ENCODE results near the gene OR52N2. TPM values are rescaled to one million over a fixed set of nuclear protein-coding genes. Genes with fewer than 3 reads are reported as not detected.

The OR52N2 gene
- total and polyA plus RNA-seq, 9 of the 15 experiments (the other 6 are each of a cell fraction or from before 2014, with no cell fraction given), result not detected

DNA sequence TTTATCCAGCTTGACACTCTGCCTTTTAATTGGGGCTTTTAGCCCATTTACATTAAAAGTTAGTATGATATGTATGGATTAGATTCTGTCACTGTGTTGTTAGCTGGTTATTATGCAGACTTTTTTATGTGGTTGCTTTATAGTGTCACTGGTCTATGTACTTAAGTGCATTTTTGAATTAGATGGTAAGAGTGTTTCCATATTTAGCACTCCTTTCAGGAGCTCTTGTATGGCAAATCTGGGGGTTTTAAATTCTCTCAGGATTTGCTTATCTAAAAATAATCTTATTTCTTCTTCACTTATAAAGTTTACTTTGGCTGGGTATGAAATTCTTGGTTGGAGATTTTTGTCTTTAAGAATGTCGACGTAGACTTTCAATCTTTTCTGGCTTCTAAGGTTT lies 29.0 kb downstream of the OR52N2 start:
- intact Hi-C loops (cut with micrococcal nuclease), result no loop called here
- DNase-seq (ENCODE audit: extremely low read depth in 1 of 4, low spot score in 3 of 4), result no peak
- ChIA-PET POLR2A (interaction anchor here (0.9 kb wide), 1 partner anchor 9 kb away, joined by 3 read pairs; no protein-coding TSS in a partner anchor), CTCF (ENCODE audit: low intra/inter-chr PET ratio) (no interaction called here)
- H4K20me1 ChIP-seq (replicated peaks; ENCODE audit: control insufficient read depth, insufficient read depth, low read length), result no peaks in the 10 kb centered on the region
- H3K79me2 ChIP-seq (ENCODE audit: control insufficient read depth, insufficient read depth, low read length), result no peaks in the 10 kb centered on the region
- no peaks in the 10 kb centered on the region for H3K36me3 ChIP-seq (ENCODE audit: control insufficient read depth, insufficient read depth, low read length)
- no peaks in the 10 kb centered on the region for H3K9me1 ChIP-seq (ENCODE audit: control insufficient read depth, insufficient read depth, low read length)
- H3K27ac ChIP-seq (ENCODE audit: extremely low read depth, low read depth, low read length), result no peak overlapping the region
- no peak overlapping the region for H3K4me3 ChIP-seq
- no TSS peak for BruUV-seq (replicated peaks)
- no peaks in the 10 kb centered on the region for H3K4me1 ChIP-seq (replicated peaks in 1 of 2; ENCODE audit: control insufficient read depth in 2 of 2, insufficient read depth in 2 of 2, low read length in 2 of 2)
- ATAC-seq, result no peak
- no peak overlapping the region for H3K9ac ChIP-seq (ENCODE audit: insufficient read depth in 1 of 2, low read depth in 2 of 2, low read length in 2 of 2)
- FAIRE-seq, result no peak
- H3K9me3 ChIP-seq (replicated peaks; ENCODE audit: control insufficient read depth, insufficient read depth, low read depth, low read length), result no peaks in the 10 kb centered on the region
- H3K4me2 ChIP-seq (ENCODE audit: insufficient read depth, low read length), result no peak overlapping the region
- H2AFZ ChIP-seq (ENCODE audit: low read depth, low read length), result no peak overlapping the region
- H3K27me3 ChIP-seq (ENCODE audit: control insufficient read depth in 2 of 2, insufficient read depth in 2 of 2, low read length in 2 of 2), result no peaks in the 10 kb centered on the region
- in situ Hi-C loops (cut with MboI), result no loop called here
- 0% methylated on average over 2 of the region's 2 CpGs for WGBS (ENCODE audit: insufficient coverage, low coverage, missing lambda C conversion rate)
- no peak for TF ChIP-seq KAT2B (IDR thresholded peaks at IDR 0.05; ENCODE audit: low read depth, low read length)
- no peak for TF ChIP-seq HEY1 (CRISPR knock-in tag; IDR thresholded peaks at IDR 0.05; ENCODE audit: borderline replicate concordance)
- TF ChIP-seq, protein P1, sequence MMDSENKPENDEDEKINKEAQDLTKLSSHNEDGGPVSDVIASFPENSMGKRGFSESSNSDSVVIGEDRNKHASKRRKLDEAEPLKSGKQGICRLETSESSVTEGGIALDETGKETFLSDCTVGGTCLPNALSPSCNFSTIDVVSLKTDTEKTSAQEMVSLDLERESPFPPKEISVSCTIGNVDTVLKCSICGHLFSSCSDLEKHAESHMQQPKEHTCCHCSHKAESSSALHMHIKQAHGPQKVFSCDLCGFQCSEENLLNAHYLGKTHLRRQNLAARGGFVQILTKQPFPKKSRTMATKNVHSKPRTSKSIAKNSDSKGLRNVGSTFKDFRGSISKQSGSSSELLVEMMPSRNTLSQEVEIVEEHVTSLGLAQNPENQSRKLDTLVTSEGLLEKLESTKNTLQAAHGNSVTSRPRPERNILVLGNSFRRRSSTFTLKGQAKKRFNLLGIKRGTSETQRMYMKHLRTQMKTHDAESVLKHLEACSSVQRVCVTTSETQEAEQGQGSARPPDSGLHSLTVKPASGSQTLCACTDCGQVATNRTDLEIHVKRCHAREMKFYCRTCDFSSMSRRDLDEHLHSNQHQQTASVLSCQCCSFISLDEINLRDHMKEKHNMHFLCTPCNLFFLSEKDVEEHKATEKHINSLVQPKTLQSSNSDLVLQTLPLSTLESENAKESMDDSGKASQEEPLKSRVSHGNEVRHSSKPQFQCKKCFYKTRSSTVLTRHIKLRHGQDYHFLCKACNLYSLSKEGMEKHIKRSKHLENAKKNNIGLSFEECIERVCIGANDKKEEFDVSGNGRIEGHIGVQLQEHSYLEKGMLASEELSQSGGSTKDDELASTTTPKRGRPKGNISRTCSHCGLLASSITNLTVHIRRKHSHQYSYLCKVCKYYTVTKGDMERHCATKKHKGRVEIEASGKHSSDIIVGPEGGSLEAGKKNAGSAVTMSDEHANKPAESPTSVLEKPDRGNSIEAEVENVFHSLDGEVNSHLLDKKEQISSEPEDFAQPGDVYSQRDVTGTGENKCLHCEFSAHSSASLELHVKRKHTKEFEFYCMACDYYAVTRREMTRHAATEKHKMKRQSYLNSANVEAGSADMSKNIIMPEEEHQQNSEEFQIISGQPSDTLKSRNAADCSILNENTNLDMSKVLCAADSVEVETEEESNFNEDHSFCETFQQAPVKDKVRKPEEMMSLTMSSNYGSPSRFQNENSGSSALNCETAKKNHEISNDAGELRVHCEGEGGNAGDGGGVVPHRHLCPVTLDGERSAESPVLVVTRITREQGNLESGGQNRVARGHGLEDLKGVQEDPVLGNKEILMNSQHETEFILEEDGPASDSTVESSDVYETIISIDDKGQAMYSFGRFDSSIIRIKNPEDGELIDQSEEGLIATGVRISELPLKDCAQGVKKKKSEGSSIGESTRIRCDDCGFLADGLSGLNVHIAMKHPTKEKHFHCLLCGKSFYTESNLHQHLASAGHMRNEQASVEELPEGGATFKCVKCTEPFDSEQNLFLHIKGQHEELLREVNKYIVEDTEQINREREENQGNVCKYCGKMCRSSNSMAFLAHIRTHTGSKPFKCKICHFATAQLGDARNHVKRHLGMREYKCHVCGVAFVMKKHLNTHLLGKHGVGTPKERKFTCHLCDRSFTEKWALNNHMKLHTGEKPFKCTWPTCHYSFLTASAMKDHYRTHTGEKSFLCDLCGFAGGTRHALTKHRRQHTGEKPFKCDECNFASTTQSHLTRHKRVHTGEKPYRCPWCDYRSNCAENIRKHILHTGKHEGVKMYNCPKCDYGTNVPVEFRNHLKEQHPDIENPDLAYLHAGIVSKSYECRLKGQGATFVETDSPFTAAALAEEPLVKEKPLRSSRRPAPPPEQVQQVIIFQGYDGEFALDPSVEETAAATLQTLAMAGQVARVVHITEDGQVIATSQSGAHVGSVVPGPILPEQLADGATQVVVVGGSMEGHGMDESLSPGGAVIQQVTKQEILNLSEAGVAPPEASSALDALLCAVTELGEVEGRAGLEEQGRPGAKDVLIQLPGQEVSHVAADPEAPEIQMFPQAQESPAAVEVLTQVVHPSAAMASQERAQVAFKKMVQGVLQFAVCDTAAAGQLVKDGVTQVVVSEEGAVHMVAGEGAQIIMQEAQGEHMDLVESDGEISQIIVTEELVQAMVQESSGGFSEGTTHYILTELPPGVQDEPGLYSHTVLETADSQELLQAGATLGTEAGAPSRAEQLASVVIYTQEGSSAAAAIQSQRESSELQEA (IDR thresholded peaks at IDR 0.05; ENCODE audit: low read depth), result no peak
- TF ChIP-seq NR4A1 (CRISPR knock-in tag; IDR thresholded peaks at IDR 0.05), result no peak
- TF ChIP-seq NR4A1 (tag; IDR thresholded peaks at IDR 0.05), result no peak
- TF ChIP-seq, protein P2, sequence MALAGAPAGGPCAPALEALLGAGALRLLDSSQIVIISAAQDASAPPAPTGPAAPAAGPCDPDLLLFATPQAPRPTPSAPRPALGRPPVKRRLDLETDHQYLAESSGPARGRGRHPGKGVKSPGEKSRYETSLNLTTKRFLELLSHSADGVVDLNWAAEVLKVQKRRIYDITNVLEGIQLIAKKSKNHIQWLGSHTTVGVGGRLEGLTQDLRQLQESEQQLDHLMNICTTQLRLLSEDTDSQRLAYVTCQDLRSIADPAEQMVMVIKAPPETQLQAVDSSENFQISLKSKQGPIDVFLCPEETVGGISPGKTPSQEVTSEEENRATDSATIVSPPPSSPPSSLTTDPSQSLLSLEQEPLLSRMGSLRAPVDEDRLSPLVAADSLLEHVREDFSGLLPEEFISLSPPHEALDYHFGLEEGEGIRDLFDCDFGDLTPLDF (CRISPR knock-in tag; IDR thresholded peaks at IDR 0.05), result no peak
- no peak for TF ChIP-seq FOXA3 (CRISPR knock-in tag; conservative IDR thresholded peaks at IDR 0.05 in 1 of 2, IDR thresholded peaks at IDR 0.05 in 1 of 2)
- TF ChIP-seq, protein P3, sequence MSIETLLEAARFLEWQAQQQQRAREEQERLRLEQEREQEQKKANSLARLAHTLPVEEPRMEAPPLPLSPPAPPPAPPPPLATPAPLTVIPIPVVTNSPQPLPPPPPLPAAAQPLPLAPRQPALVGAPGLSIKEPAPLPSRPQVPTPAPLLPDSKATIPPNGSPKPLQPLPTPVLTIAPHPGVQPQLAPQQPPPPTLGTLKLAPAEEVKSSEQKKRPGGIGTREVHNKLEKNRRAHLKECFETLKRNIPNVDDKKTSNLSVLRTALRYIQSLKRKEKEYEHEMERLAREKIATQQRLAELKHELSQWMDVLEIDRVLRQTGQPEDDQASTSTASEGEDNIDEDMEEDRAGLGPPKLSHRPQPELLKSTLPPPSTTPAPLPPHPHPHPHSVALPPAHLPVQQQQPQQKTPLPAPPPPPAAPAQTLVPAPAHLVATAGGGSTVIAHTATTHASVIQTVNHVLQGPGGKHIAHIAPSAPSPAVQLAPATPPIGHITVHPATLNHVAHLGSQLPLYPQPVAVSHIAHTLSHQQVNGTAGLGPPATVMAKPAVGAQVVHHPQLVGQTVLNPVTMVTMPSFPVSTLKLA (conservative IDR thresholded peaks at IDR 0.05), result no peak
- TF ChIP-seq FOXM1 (IDR thresholded peaks at IDR 0.05; ENCODE audit: low read depth), result no peak
- TF ChIP-seq FOXM1 (CRISPR knock-in tag; IDR thresholded peaks at IDR 0.05; ENCODE audit: low read depth), result no peak
- TF ChIP-seq, protein P4, sequence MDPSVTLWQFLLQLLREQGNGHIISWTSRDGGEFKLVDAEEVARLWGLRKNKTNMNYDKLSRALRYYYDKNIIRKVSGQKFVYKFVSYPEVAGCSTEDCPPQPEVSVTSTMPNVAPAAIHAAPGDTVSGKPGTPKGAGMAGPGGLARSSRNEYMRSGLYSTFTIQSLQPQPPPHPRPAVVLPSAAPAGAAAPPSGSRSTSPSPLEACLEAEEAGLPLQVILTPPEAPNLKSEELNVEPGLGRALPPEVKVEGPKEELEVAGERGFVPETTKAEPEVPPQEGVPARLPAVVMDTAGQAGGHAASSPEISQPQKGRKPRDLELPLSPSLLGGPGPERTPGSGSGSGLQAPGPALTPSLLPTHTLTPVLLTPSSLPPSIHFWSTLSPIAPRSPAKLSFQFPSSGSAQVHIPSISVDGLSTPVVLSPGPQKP (CRISPR knock-in tag; IDR thresholded peaks at IDR 0.05), result no peak

Data from K562 (cell line).